Femur (tissue), 1 donor: ENCODE data around the gene PRKAG2.

Experiments
- DNase-seq: peaks from one replicate; pipeline ENCODE4 v3.0.0-alpha.2; 2017

PRKAG2 gene

GRCh38 chr7:151721236-151721635, 155.7 kb downstream of the PRKAG2 start:
- DNase-seq, result no peak

GRCh38 chr7:151720280-151720679, 156.6 kb downstream of the PRKAG2 start:
- no peak for DNase-seq

DNA sequence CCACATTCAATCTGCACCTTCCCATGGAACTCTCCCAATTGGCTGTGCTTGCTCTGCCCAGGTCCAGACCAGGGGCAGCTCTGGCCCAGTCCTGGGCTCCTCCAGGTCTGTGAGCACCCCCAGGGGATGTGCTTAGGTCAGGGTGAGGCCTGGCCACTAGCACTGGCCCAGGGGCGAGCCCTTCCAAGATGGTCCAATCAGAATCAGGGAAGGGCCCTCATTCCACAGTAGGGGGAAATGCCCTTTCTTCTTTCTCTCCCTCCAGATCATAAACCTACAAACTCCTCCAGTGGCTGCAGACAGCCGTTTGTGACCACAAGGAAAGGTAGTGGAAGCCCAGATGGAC, 157.0 kb downstream of the PRKAG2 start:
- no peak for DNase-seq

- no peak for DNase-seq
Observed at GRCh38 chr7:151719031-151719896, 157.7 kb downstream of the PRKAG2 start.

GRCh38 chr7:151717918-151718317, 159.0 kb downstream of the PRKAG2 start:
- no peak for DNase-seq

DNA sequence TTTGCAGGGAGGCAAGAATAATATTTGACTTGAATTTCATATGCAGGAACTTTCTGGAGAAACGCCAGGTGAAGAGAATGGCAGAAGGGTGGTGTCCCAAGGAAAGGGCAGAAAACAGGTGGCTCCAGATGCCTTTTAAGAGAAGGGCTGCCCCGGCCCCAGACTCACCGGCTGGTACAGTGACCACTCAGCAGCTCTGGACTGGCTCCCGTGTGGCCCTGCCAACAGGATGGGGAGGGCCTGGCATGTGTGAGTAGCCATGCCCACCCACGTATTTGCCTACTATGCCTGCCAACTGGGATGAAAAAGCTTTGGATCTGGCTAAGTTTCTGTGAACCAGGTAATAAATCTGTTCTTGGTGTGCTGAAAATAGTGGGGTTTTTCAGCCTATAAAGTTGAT, 159.5 kb downstream of the PRKAG2 start:
- DNase-seq, result no peak

- no peak for DNase-seq
Observed at GRCh38 chr7:151716323-151716722, 160.6 kb downstream of the PRKAG2 start.

DNA sequence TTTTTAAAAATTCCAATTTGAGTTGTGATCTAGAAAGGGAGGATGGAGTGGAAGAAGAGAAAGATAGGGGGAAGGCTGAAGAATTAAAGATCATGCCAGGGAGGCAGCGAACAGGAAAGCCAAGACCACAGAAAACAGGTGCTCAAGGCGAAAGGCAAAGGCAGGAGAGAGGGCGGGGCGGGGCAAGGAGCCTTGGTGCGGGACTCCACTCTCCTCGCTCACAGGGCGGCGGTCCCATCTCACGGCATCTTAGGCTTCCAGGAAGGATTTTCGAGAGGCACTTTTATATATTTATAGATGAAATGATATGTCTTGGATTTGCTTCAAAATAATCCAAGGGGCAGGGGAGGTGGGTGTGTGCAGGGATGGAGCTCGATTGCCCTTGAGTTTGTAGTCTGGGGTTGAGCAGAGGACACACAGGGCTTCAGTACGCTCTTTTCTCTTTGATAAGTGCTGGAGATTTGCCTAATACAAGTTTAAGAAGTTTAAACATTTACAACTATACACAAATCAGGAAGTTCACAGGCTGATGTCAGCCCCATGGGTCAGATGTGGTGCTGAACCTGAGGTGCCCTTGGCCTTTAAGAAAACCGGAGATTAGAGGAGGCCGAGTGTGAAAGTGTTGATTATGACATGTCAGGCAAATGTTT, 161.1 kb downstream of the PRKAG2 start:
- no peak for DNase-seq

DNA sequence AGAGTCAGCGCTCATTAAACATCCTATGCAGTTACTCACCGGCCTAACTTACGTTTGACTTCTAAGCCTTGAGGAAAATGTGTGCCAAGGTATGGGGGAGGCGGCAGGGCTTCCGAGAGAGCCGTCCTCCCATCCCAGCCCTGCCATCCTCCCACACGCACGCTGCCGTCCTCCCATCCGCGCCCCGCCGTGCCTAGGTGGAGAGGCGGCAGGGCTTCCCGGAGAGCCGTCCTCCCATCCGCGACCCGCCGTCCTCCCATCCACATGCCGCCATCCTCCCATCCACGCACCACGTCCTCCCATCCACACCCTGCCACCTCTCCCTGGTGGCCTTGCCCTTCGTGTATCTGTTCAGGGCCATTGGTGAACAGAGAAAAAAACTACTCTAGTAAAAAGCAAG, 162.7 kb downstream of the PRKAG2 start:
- DNase-seq, result no peak

GRCh38 chr7:151712810-151713125, 164.1 kb downstream of the PRKAG2 start:
- DNase-seq, result no peak

DNA sequence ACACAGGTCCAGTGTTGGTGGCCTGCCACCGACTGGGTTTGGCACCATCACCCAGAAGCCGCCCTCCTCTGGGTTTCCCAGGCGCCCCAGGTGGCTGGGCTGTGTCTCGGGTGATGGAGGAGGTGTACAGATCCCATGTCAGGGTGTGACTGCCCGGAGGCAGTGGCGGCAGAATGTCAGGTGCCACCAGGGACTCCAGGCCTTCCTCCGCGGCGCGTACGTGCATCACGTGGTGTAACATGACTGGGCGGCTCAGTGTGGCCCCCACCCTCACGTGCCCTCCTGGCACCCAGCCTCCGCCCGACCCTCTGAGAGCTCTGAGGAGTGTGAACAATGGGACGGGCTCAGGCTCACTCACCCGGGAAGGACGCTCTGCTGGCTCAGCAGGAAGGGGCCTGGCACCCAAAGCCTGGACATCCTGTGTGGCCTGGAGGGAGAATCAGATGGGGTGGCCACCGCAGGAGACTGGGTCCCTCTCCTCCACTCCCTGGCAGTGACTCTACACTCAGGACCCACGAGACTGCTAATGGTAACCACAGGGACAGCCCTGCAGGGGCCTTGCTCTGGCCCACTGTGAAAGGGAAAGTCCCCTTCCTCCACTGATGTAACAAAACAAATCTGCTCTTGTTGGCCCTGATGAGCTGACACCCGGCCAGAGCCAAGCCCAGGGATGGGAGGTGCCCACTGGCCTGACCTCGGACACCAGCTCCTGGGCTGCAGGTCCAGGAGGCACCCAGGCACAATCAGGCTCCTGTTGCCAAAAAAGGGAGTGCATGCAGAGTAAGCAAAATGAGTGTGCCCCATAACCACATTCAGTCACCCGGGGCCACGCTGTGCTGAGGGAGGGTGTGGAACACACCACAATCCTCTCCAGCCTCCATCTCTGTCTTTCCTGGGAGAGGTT, 164.8 kb downstream of the PRKAG2 start:
- no peak for DNase-seq

DNA sequence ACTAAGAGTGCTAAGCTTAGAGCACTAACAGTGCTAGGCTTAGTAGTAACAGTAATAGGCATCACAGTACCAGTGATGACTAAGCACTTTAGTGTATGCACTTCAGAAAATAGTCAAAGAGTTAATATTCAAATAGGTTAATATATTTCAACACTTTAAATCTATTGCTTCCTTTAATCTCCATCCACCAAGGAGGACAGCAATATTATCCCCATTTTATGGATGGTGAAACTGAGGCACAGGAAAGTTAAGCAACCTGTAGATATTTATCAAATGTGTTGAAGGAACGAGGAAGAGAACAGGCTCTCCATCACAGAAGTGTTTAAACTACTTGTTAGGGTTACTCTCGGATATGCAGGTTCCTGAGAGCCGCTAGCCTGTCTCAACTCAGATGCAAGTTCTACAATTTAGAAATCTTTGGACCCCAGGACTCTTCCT, 165.5 kb downstream of the PRKAG2 start:
- DNase-seq, result no peak

DNA sequence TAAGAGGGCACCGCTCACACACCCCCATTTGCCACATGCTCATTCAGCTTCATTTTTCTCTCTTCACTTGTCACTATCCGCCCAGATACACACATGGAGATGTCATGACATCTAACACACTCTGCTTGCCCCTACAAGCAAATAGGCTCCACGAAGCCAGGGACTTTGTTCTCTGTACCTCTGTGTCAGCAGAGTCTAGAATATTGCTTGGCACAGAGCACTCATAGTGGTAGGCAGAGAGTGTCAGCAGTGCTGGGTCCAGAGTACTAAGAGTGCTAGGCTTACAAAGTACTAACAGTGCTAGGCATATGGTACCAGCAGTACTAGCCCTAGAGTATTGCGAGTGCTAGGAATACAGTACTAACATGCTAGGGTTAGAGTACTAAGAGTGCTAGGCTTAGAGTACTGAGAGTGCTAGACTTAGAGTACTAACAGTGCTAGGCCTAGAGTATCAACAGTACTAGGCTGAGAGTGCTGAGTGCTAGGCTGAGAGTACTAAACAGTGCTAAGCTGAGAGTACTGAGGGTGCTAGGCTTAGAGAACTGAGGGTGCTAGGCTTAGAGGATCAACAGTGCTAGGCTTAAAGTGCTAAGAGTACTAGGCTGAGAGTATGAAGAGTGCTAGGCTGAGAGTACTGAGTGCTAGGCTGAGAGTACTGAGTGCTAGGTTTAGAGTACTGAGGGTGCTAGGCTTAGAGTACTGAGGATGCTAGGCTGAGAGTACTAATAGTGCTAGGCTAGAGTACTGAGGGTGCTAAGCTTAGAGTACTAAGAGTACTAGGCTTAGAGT, 166.1 kb downstream of the PRKAG2 start:
- no peak for DNase-seq

- DNase-seq, result no peak
Observed at GRCh38 chr7:151710121-151710640, 166.7 kb downstream of the PRKAG2 start.

GRCh38 chr7:151709141-151710038, 167.5 kb downstream of the PRKAG2 start:
- DNase-seq, result no peak

- no peak for DNase-seq
Observed at GRCh38 chr7:151708610-151709009, 168.3 kb downstream of the PRKAG2 start.

- DNase-seq, result no peak
Observed at GRCh38 chr7:151707757-151708156, 169.2 kb downstream of the PRKAG2 start.

DNA sequence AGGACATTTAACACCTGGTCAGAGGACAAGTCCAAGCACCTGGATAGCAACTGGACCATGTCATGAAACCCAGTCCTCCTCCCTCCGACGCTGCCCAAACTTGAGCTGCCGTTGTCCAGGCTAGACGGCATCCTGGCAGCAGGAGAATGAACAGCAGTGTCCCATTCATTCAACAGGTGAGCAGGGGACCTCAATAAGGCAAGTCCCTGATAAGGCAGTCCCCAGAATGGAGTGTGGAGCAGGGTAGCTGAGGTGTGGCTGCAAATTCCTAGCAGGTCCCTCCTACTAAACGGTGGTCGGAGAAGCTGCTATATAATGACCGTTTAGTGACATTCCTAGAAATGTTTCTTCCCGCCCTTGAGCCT, 169.8 kb downstream of the PRKAG2 start:
- DNase-seq, result no peak

DNA sequence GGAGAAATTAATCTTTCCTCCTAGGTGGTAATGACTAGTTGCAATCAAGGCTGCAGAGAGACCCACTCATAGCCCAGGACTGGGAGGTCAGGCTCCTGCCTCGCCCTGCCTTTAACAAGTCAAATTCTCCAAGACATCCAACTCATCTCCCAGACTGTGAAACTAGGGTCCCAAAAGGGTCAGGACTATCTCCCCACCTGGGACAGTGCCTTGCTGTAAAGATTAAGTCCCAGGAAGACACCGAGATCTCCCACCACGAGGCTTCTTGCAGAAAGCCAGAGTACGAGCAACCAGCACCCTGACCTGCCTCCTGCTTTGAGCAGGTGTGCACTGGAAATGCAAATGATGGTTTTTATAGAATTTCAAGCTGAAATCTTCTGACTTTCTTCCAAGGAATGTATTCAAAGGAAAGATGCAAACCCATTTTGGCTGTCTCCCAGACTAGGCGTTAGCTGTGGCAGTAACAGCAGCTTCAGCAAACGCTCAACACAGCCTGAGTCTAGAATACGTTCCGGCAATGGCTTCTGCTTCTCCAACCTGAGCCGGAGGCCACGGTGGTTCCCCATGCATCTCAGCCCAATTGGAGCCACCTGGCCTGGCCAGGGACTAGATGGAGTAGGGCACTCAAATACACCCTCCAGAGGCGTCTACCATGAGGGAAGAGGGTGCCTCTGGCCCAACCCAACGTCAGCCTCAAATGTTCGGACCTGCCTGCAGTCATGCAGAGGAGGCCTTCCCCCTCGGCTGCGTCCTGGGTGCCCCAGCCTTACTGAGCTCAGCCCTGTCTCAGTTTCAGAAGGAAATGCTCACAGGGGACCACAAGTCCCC, 170.4 kb downstream of the PRKAG2 start:
- no peak for DNase-seq

DNA sequence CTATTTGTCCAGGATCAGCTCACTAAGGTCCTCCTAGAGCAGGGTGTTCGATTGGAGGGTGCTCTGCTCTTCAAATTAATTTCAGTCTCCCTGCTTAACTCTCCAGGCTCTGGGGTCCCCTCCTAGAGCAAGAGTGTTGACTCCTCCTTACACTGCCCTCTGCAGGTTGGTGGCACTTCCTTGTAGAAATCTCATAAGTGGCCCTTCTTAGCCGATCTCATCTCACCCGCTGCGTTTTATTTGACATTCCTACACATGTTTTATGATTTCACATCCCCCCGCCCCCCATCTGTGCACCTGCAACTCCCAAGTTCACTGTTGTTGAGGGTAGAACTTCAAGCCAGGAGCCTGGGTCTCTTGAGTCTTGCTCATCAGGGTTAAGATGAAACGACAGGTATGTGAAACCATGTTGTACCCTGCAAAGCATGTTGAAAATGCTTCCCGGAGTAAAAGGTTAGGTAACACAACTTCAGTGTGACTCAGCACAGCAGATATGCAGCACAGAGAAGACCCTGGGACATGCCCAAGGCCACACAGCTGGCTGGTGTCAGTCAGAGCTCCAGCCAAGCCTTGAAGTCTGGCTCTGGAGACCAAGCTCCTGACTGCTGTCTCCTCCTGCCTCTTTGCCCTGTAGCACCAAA, 171.2 kb downstream of the PRKAG2 start:
- no peak for DNase-seq
